Measurements from ENCODE around the gene TRHDE. TPM values are rescaled to one million over a fixed set of nuclear protein-coding genes. Genes with fewer than 3 reads are reported as not detected.
A peak's percentile ranks its signal among the peaks of the same experiment; 100 is the strongest.

TRHDE gene
- total RNA-seq, 1 donor from 2014 or later: 26.9 TPM

GRCh38 chr12:72318341-72318740 is 46.2 kb downstream of the TRHDE start:
- no peak for TF ChIP-seq CTCF (conservative IDR thresholded peaks at IDR 0.05; ENCODE audit: low read depth, low read length)
- H3K4me3 ChIP-seq (ENCODE audit: low read depth, low read length): no peak overlapping the region
- DNase-seq (ENCODE audit: low read depth): no peak

DNA sequence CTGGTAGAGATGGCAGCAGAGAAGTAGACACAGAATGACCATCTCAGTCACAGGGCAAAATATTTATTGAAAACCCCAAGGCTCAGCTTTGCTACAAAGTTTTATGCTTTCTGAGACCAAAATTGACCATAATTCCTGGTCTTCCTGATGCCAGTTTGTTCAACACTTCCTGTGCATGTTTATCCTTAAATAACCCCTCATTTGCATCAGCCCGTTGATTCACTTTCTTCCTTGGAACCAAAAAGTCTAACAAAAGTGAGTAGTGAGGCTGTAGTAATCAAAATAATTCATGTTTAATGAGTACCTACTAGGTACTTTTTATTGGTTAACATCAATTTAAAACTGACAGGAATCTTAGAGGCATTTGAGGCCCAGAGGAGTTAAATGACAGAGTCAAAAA is 51.7 kb downstream of the TRHDE start:
- DNase-seq (ENCODE audit: low read depth): no peak
- no peak for TF ChIP-seq CTCF (conservative IDR thresholded peaks at IDR 0.05; ENCODE audit: low read depth, low read length)
- no peak overlapping the region for H3K4me3 ChIP-seq (ENCODE audit: low read depth, low read length)

GRCh38 chr12:72330301-72330700 is 58.1 kb downstream of the TRHDE start:
- peak; percentile 66 for DNase-seq (ENCODE audit: low read depth)
- TF ChIP-seq CTCF (conservative IDR thresholded peaks at IDR 0.05; ENCODE audit: low read depth, low read length): no peak
- H3K4me3 ChIP-seq (ENCODE audit: low read depth, low read length): peak overlapping the region; percentile 35

DNA sequence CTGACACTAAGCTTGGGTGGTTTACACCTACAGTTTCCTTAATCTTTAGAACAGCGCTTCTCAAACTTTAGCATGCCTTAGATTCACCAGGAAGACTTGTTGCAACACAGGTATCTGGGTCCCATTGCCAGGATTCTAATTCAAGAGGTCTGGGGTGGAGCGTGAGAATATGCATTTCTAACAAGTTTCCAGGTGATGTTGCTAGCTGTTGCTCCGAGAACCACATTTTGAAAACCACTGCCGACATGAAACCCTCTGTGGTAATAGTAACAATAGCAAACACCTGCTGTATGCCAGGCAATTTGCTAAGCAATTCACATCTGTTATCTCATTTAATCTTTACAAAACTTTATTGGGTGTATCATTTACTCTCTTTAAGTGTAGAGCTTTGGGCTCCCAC is 58.6 kb downstream of the TRHDE start:
- DNase-seq (ENCODE audit: low read depth): peak; percentile 15
- peak overlapping the region; percentile 35 for H3K4me3 ChIP-seq (ENCODE audit: low read depth, low read length)
- TF ChIP-seq CTCF (conservative IDR thresholded peaks at IDR 0.05; ENCODE audit: low read depth, low read length): no peak

DNA sequence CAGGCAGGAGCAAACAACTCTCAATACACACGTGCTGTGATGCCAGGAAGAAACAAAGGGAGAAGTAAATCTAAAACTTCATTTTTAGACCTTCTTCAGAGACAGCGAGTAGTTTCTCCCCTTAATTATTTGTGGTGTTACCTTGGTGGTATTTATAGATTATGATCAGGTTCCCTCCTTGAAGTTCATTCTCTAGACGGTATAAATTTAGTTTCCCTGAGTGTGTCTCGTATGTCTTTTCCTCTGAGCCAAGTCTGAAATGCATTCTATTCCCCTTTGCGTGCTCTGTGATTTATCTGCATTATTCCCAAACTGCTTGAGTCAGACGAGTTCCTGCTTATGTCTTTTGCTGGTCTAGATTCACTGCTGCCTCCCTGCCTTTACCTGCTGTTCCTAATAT is 65.2 kb downstream of the TRHDE start:
- no peak for DNase-seq (ENCODE audit: low read depth)
- TF ChIP-seq CTCF (conservative IDR thresholded peaks at IDR 0.05; ENCODE audit: low read depth, low read length): no peak
- H3K4me3 ChIP-seq (ENCODE audit: low read depth, low read length): no peak overlapping the region

- TF ChIP-seq CTCF (conservative IDR thresholded peaks at IDR 0.05; ENCODE audit: low read depth, low read length): no peak
Measured at GRCh38 chr12:72337946-72338345, 65.8 kb downstream of the TRHDE start.

GRCh38 chr12:72338437-72338836 is 66.3 kb downstream of the TRHDE start:
- TF ChIP-seq CTCF (conservative IDR thresholded peaks at IDR 0.05; ENCODE audit: low read depth, low read length): no peak
- no peak for DNase-seq (ENCODE audit: low read depth)
- H3K4me3 ChIP-seq (ENCODE audit: low read depth, low read length): no peak overlapping the region

More at GRCh38 chr12:72337946-72338345, 65.8 kb downstream of the TRHDE start:
- no peak overlapping the region for H3K4me3 ChIP-seq (ENCODE audit: low read depth, low read length)
- DNase-seq (ENCODE audit: low read depth): no peak
